Skeletal muscle tissue (tissue), 4 donors: ENCODE results near the gene YBX3. TPM values are rescaled to one million over a fixed set of nuclear protein-coding genes. Genes with fewer than 3 reads are reported as not detected.

Experiments used
- H3K27ac ChIP-seq: one replicate; pipeline ENCODE4 v1.7.0; 2013; ENCODE audit warnings: mild to moderate bottlenecking, low read depth, low read length, inconsistent platforms
- H3K27me3 ChIP-seq, 3 donors: one replicate each; pipeline ENCODE4 v1.7.0; 2013; ENCODE audit warnings: low read length in 3 of 3; ENCODE audit not compliant: control insufficient read depth in 3 of 3, insufficient read depth in 3 of 3
- H3K36me3 ChIP-seq, 3 donors: one replicate each; pipeline ENCODE4 v1.7.0; 2013; ENCODE audit warnings: low read length in 3 of 3; ENCODE audit not compliant: control insufficient read depth in 3 of 3, insufficient read depth in 3 of 3
- H3K4me1 ChIP-seq, 3 donors: one replicate each; pipeline ENCODE4 v1.7.0; 2013; ENCODE audit warnings: low read length in 3 of 3, mild to moderate bottlenecking in 3 of 3; ENCODE audit not compliant: control insufficient read depth in 3 of 3, insufficient read depth in 3 of 3
- H3K4me3 ChIP-seq, 3 donors: one replicate each; pipeline ENCODE4 v1.7.0; 2013; ENCODE audit warnings: low read length in 3 of 3
- H3K9ac ChIP-seq, 3 donors: one replicate each; pipeline ENCODE4 v1.7.0; 2013; ENCODE audit warnings: low read length in 3 of 3, mild to moderate bottlenecking in 3 of 3, moderate library complexity in 2 of 3, low read depth in 1 of 3
- H3K9me3 ChIP-seq, 3 donors: one replicate each; pipeline ENCODE4 v1.7.0; 2013; ENCODE audit warnings: low read length in 3 of 3; ENCODE audit not compliant: control insufficient read depth in 3 of 3
- total RNA-seq: library from RNA; depleted of rRNA; stranded (reverse); fragments of >200 nt; gene quantifications from one replicate; pipeline ENCODE4 v1.2.3, GENCODE V29; 2014
- donor health status: Osteomylitis.

The YBX3 gene
- total RNA-seq, 1 donor from 2014 or later = 172 TPM

- H3K4me3 ChIP-seq = no peak overlapping the region
- H3K27me3 ChIP-seq = no peaks in the 10 kb centered on the region
- no peak overlapping the region for H3K9ac ChIP-seq
These were observed 17.1 kb upstream of the YBX3 start for GRCh38 chr12:10740182-10740581.

GRCh38 chr12:10739157-10740118 is 16.3 kb upstream of the YBX3 start:
- H3K4me1 ChIP-seq = no peaks in the 10 kb centered on the region
- H3K9ac ChIP-seq = no peak overlapping the region
- H3K9me3 ChIP-seq = no peaks in the 10 kb centered on the region
- no peak overlapping the region for H3K4me3 ChIP-seq
- no peaks in the 10 kb centered on the region for H3K36me3 ChIP-seq
- peaks cover 0 to 2% (median 0%) of the 10 kb centered on the region in 3 donors for H3K27me3 ChIP-seq
- no peak overlapping the region for H3K27ac ChIP-seq

More at GRCh38 chr12:10740182-10740581, 17.1 kb upstream of the YBX3 start:
- no peaks in the 10 kb centered on the region for H3K9me3 ChIP-seq
- H3K36me3 ChIP-seq = no peaks in the 10 kb centered on the region
- H3K27ac ChIP-seq = no peak overlapping the region
- H3K4me1 ChIP-seq = no peaks in the 10 kb centered on the region

GRCh38 chr12:10737249-10737648 is 14.1 kb upstream of the YBX3 start:
- no peak overlapping the region for H3K9ac ChIP-seq
- no peak overlapping the region for H3K27ac ChIP-seq
- H3K36me3 ChIP-seq = no peaks in the 10 kb centered on the region
- no peak overlapping the region for H3K4me3 ChIP-seq
- H3K27me3 ChIP-seq = peaks cover 0 to 5% (median 3%) of the 10 kb centered on the region in 3 donors
- H3K9me3 ChIP-seq = no peaks in the 10 kb centered on the region
- H3K4me1 ChIP-seq = no peaks in the 10 kb centered on the region

- Histone ChIP-seq H3K4me1 (no peaks in the 10 kb centered on the region), H3K9ac (no peak overlapping the region), H3K9me3 (no peaks in the 10 kb centered on the region), H3K36me3 (no peaks in the 10 kb centered on the region), H3K27ac (no peak overlapping the region), H3K27me3 (peaks cover 0 to 5% (median 3%) of the 10 kb centered on the region in 3 donors), H3K4me3 (no peak overlapping the region)
These were observed 13.3 kb upstream of the YBX3 start for GRCh38 chr12:10736463-10736862.

GRCh38 chr12:10735428-10735827 is 12.3 kb upstream of the YBX3 start:
- Histone ChIP-seq H3K4me3 (no peak overlapping the region), H3K9ac (no peak overlapping the region), H3K27ac (no peak overlapping the region), H3K4me1 (no peaks in the 10 kb centered on the region), H3K27me3 (peaks cover 0 to 5% (median 3%) of the 10 kb centered on the region in 3 donors), H3K9me3 (no peaks in the 10 kb centered on the region), H3K36me3 (no peaks in the 10 kb centered on the region)

- Histone ChIP-seq H3K27me3 (peaks cover 0 to 5% (median 3%) of the 10 kb centered on the region in 3 donors), H3K4me3 (no peak overlapping the region), H3K9ac (no peak overlapping the region), H3K9me3 (no peaks in the 10 kb centered on the region), H3K4me1 (no peaks in the 10 kb centered on the region), H3K27ac (no peak overlapping the region), H3K36me3 (no peaks in the 10 kb centered on the region)
These were observed 9.4 kb upstream of the YBX3 start for GRCh38 chr12:10732549-10732948.

- Histone ChIP-seq H3K36me3 (no peaks in the 10 kb centered on the region), H3K4me3 (no peak overlapping the region), H3K27me3 (peaks cover 0 to 5% (median 3%) of the 10 kb centered on the region in 3 donors), H3K9me3 (no peaks in the 10 kb centered on the region), H3K9ac (no peak overlapping the region), H3K27ac (no peak overlapping the region), H3K4me1 (no peaks in the 10 kb centered on the region)
These were observed 8.9 kb upstream of the YBX3 start for GRCh38 chr12:10732066-10732465.

GRCh38 chr12:10730559-10730958 is 7.4 kb upstream of the YBX3 start:
- H3K27ac ChIP-seq = no peak overlapping the region
- no peak overlapping the region for H3K4me3 ChIP-seq
- H3K27me3 ChIP-seq = peaks cover 0 to 5% (median 3%) of the 10 kb centered on the region in 3 donors
- no peak overlapping the region for H3K9ac ChIP-seq
- no peaks in the 10 kb centered on the region for H3K4me1 ChIP-seq
- H3K9me3 ChIP-seq = no peaks in the 10 kb centered on the region
- no peaks in the 10 kb centered on the region for H3K36me3 ChIP-seq

GRCh38 chr12:10728091-10728490 is 5.0 kb upstream of the YBX3 start:
- Histone ChIP-seq H3K4me1 (peaks cover 0 to 7% (median 5%) of the 10 kb centered on the region in 3 donors), H3K36me3 (no peaks in the 10 kb centered on the region), H3K27me3 (peaks cover 0 to 2% (median 0%) of the 10 kb centered on the region in 3 donors)

GRCh38 chr12:10726945-10727344 is 3.8 kb upstream of the YBX3 start:
- H3K9me3 ChIP-seq = no peaks in the 10 kb centered on the region
- no peak overlapping the region for H3K4me3 ChIP-seq
- H3K4me1 ChIP-seq = peaks cover 0 to 7% (median 5%) of the 10 kb centered on the region in 3 donors
- H3K36me3 ChIP-seq = peaks cover 0 to 3% (median 0%) of the 10 kb centered on the region in 3 donors
- no peaks in the 10 kb centered on the region for H3K27me3 ChIP-seq
- no peak overlapping the region for H3K9ac ChIP-seq
- no peak overlapping the region for H3K27ac ChIP-seq

More at GRCh38 chr12:10728091-10728490, 5.0 kb upstream of the YBX3 start:
- Histone ChIP-seq H3K27ac (no peak overlapping the region), H3K9me3 (no peaks in the 10 kb centered on the region), H3K4me3 (no peak overlapping the region), H3K9ac (no peak overlapping the region)
